ENCODE measurements around the gene GDPD5.
A peak's percentile ranks its signal among the peaks of the same experiment; 100 is the strongest.

The GDPD5 gene

DNA sequence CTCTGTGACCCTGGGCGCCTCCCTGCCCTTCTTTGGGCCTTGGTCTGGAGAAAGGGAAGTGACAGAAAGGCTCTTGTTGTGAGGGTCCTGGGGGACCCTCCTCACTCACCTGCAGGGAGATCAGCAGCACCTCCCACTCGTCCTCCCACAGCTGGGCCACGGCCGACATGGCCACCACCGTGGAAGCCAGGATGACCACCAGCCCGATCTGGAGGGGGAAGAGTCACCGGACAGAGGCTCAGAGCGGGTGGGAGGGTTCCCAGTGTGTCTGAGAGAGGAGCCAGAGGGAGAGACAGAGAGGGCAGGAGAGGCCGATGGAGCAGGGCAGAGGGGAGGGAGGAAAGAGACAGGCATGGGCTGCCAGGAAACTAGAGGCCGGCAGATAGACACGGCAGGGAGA, 76.0 kb downstream of the GDPD5 start:
- DNase-seq (ENCODE audit: low read depth in 2 of 2, low spot score in 1 of 2) = no peak

GRCh38 chr11:75449271-75449670, 76.5 kb downstream of the GDPD5 start:
- no peak for DNase-seq (ENCODE audit: low read depth in 2 of 2, low spot score in 1 of 2)

DNA sequence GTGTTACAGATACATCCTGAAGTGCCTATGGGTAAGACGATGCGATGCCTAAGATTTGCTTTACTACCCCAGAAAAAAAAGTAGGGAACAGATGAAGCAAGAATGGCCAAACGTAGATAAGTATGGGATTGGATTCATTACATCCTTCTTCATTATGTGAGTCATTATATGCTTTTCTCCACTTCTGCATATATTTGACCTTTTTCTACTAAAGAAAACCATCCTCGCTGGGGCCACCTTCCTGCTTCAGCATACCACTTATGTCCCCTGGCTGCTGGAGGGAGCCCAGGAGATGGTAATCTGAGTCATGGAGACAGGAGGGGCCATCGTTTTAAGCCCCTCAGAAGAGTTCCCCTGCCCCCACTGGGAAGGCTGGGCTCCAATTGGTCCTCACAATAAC, 78.3 kb downstream of the GDPD5 start:
- no peak for DNase-seq (ENCODE audit: low read depth in 2 of 2, low spot score in 1 of 2)

- DNase-seq (ENCODE audit: low read depth in 2 of 2, low spot score in 1 of 2) = peak; percentile 41 to 69
These were observed 80.3 kb downstream of the GDPD5 start for GRCh38 chr11:75445315-75445953.

DNA sequence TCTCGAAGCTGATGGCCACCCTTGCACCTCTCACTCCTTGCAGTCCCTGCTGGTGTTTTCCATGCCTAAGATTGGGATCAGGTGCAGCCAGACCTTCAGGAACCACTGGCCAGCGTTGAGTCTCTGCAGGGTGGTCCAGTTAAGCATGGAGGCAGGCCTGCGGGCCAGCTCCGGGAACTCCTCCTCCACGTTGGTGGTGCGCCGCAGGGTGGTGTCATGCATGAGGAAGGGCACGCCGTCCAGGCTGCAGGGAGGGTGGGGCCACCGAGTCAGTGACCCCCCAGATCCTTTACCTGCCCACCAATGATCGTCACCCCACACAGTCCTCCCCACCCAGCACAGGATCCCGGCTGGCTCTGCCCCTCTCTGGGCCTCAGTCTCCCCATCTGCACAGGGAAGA, 82.7 kb downstream of the GDPD5 start:
- DNase-seq (ENCODE audit: low read depth in 2 of 2, low spot score in 1 of 2) = no peak

DNA sequence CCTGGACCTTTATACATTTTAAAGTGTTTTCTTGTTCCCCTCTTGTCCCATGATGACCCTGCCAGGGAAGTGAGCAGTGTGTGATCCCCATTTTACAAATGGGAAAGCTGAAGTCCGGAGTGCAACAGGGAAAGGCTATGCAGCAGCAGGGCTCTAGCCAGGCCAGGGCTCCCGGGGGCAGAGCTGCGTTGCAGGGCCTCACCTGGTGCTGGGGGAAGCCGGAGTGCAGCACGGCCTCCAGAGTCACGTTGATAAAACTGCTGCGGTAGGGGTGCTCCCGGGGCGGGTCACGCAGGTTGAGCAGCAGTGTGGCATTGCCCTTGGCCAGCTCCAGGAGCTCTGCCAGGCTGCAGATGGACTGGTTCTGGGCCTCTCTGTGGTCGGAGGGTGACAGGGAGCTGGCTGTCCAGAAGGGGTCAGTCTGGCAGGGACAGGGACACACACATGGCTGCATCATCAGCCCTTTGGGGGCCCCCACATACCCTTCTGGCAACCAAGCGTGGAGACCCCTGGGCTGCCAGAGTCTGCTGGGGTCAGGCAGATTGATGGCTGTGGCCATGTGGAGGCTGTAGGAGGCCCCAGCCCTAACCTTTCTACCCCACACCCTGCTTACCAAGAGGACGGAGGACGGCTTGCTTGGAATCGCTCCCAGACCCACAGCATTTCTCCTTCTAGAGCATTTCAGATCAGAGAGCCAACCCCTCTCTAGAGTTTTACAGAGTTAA, 83.4 kb downstream of the GDPD5 start:
- DNase-seq (ENCODE audit: low read depth in 2 of 2, low spot score in 1 of 2) = no peak

DNA sequence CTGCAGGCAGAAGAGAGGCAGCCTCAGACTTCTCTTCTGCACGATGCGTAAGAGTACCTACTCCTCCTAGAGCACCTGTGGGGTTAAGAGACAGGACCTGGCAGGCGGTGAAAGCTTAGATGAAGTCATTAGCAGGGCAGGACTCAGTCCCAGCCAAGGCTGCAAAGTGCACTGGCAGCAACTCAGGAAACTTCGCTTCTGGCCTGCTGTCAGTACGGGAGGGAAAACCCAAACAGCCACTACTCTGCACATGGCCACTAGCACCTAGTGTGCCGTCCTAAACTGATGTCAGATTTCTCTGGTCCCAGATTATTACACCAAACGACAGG, 84.0 kb downstream of the GDPD5 start:
- no peak for DNase-seq (ENCODE audit: low read depth in 2 of 2, low spot score in 1 of 2)

GRCh38 chr11:75440960-75441803, 84.6 kb downstream of the GDPD5 start:
- no peak for DNase-seq (ENCODE audit: low read depth in 2 of 2, low spot score in 1 of 2)

GRCh38 chr11:75439495-75440120, 86.1 kb downstream of the GDPD5 start:
- no peak for DNase-seq (ENCODE audit: low read depth in 2 of 2, low spot score in 1 of 2)

DNA sequence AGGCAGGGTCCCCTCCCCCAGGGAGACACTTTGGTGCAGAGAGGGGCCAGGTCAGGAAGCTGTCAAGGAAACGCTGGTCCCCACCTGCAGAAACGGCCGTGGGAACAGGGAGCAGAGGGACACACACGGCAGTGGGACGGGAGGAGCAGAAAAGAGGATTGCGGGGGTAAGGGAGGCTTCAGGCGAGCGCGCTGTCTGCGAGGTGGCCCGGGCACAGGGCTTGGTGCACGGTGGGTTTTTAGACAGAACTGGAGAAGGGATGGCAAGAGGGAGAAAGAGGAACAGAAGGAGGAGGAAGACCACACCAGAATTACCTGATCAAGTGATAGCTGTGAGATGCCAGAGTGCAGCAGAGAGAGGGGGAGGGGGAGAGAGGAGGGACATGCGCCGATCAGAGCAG, 86.7 kb downstream of the GDPD5 start:
- DNase-seq (ENCODE audit: low read depth in 2 of 2, low spot score in 1 of 2) = no peak

DNA sequence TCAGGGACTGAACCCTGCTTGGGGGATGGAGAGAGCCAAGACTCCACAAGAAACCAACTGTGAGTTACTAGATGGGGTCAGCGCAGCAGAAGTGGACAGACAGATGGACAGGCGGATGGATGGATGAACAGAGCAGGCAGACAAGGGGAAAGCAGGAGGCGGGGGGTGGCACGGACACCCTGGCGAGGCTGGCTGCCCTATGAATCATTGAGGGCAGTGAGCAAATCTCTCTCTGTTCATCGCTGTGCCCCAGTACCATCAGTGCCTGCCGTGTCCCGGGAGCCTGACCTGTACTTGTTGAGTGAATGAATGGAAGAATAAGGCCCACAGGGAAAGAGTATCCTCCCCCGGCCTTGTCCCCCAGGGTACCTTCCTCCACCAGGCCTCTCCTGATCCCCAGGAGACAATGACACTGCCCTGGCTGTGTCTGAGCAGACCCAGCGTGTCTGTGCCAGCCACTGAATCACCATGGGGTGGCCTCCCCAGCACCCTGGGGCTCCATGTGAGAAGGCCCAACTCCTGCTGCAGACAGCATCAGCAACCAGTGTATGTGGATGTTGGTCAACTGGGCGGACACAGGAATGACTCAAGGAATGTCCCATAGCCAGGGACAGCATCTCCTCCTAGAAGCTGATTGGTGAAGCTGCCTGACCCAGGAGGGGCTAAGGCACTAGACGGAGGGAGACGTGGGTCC, 87.6 kb downstream of the GDPD5 start:
- no peak for DNase-seq (ENCODE audit: low read depth in 2 of 2, low spot score in 1 of 2)

DNA sequence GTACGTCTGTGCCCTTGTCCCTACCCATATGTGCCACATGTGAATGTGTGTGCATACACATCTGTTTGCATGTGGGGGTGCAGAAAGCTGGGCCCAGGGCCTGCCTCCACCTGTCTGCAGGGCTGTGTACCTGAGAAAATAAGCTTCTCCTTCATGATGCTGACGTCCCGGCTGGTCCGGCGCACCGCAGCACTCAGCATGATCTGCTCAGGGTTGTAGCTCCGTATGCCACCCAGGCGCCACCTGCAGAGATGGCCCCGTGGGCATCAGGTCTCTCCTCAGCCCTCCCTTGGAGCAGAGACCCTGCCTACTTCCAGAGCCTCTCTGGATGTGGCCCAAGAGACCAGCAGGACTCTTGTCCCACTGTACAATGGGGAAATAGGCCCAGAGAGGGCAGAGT, 88.9 kb downstream of the GDPD5 start:
- DNase-seq (ENCODE audit: low read depth in 2 of 2, low spot score in 1 of 2) = no peak

DNA sequence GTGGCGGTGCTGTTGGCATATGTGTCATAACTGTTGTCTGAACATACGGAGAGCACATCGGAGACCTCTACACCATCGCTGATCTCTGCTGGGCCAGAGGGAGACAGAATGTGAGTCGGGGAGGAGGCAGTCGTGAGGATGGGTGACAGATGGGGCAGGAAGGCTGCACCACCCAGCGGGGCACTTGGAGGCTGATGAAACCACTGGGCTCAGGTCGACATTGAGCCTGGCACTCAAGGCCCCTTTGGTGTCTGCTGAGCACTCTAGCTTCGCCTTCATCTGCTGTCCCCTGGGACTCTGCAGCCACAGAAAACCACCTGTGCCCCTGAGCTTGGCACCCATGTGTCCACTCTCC, 90.2 kb downstream of the GDPD5 start:
- no peak for DNase-seq (ENCODE audit: low read depth in 2 of 2, low spot score in 1 of 2)

DNA sequence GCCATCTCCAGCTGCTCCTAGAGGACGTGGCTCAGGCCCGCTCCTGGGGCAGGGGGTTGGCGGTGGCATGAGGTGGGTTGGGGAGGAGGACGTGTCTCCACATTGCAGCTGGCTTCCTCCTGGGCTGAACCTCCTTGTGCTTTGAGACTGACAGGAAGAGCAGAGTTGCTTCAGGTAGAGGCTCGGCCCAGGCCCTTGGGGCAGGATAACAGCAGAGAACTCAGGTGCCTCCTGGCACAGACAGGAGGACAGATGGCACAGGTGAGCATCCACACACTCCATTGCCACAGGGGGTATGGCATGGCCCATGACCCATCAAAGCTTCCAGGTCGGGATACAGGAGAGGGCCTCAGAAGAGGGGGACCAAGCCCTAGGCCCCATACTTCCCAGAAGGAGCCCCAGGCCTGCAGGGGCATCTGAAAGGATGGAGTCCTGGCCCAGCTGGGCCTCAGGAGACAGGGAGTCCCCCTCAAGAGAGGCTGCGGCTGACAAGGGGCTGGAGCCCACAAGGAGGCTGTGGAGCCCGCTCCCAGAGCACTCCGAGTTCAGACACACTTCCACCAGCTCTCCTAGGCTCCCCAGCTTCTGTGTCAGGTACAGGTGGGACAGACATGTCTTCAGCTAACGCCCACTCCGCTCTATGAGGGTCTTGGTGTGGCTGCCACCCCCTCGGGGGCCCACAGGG, 90.7 kb downstream of the GDPD5 start:
- no peak for DNase-seq (ENCODE audit: low read depth in 2 of 2, low spot score in 1 of 2)

- DNase-seq (ENCODE audit: low read depth in 2 of 2, low spot score in 1 of 2) = no peak
These were observed 91.7 kb downstream of the GDPD5 start for GRCh38 chr11:75434051-75434450.

GRCh38 chr11:75433443-75433842, 92.3 kb downstream of the GDPD5 start:
- DNase-seq (ENCODE audit: low read depth in 2 of 2, low spot score in 1 of 2) = no peak

DNA sequence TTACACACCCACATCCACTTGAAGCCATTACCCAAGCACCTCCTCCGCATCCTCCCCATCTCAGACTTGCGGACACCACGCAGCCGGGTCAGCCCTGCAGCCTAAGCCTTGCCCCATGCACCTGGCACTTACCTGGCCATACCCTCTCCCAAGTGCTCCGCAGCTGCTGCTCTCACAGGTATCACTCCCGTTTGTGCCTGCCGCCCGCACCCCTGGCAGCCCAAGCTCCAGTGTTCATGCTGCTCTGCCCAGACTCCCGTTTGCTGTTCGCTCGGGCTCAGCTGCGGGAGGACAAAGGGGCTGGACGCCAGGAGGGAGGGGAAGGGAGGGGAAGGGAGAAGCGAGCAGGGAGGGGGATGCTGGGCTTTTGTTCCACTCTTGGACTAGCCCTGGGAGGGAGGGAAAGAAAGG, 92.8 kb downstream of the GDPD5 start, which contains the start of gene KLHL35:
TSS of gene KLHL35 (minus strand) at position 293 of the 411 bp plus-strand sequence. CDS start 2,574 bp downstream, outside the sequence.
- DNase-seq (ENCODE audit: low read depth in 2 of 2, low spot score in 1 of 2) = no peak

GRCh38 chr11:75431533-75432525, 93.9 kb downstream of the GDPD5 start:
- no peak for DNase-seq (ENCODE audit: low read depth in 2 of 2, low spot score in 1 of 2)

Measured in stimulated activated CD8-positive, alpha-beta memory T cell treated with anti-CD3 and anti-CD28 coated beads, Interleukin-4, amount 100 ng/mL, for 4 hours (primary cell).